DND-41 (cell line): Measurements from ENCODE around the gene TMEM182.
A peak's percentile ranks its signal among the peaks of the same experiment; 100 is the strongest.

Experiments
- ATAC-seq: fragments of 200-7000 bp; cut with Tn5 transposase; 3 replicates; pipeline ENCODE4 v1.9.1; 2021; ENCODE audit warnings: low read depth; ENCODE audit not compliant: insufficient read depth
- DNase-seq: peaks from one replicate; pipeline ENCODE4 v3.0.0-alpha.2; 2020
- H2AFZ ChIP-seq: 2 replicates; pipeline ENCODE4 v1.6.0; 2012; ENCODE audit warnings: low read depth, low read length
- H3K27ac ChIP-seq: 2 replicates; pipeline ENCODE4 v1.5.1; 2012; ENCODE audit warnings: low read length, inconsistent platforms
- H3K27me3 ChIP-seq: fragments of 200-600 bp; sonication (generic); 2 replicates; pipeline ENCODE4 v1.6.0; 2012; ENCODE audit warnings: low read length, mild to moderate bottlenecking, inconsistent platforms; ENCODE audit not compliant: insufficient read depth, poor library complexity
- H3K36me3 ChIP-seq: 2 replicates; pipeline ENCODE4 v1.5.1; 2012; ENCODE audit warnings: low read length, inconsistent platforms; ENCODE audit not compliant: insufficient read depth
- H3K4me1 ChIP-seq: 2 replicates; pipeline ENCODE4 v1.5.1; 2012; ENCODE audit warnings: mild to moderate bottlenecking, low read length; ENCODE audit not compliant: insufficient read depth
- H3K4me2 ChIP-seq: 2 replicates; pipeline ENCODE4 v1.6.0; 2012; ENCODE audit warnings: mild to moderate bottlenecking, moderate library complexity, low read length, inconsistent platforms; ENCODE audit not compliant: insufficient read depth
- H3K4me3 ChIP-seq, 2 experiments: fragments of 200-600 bp in 1 of 2; shearing (Covaris generic) in 1 of 2; 2 replicates each; pipeline ENCODE4 v1.5.1; 2012 to 2016; ENCODE audit warnings: inconsistent platforms in 2 of 2, low read length in 2 of 2, mild to moderate bottlenecking in 2 of 2, low read depth in 1 of 2, moderate library complexity in 1 of 2
- H3K79me2 ChIP-seq: 2 replicates; pipeline ENCODE4 v1.6.0; 2012; ENCODE audit warnings: low read length, inconsistent platforms; ENCODE audit not compliant: insufficient read depth
- H3K9ac ChIP-seq: 2 replicates; pipeline ENCODE4 v1.6.0; 2012; ENCODE audit warnings: low read depth, mild to moderate bottlenecking, inconsistent platforms, low read length, moderate library complexity
- H3K9me3 ChIP-seq: 2 replicates; pipeline ENCODE4 v1.5.1; 2012; ENCODE audit warnings: low read length, moderate library complexity, mild to moderate bottlenecking, inconsistent platforms; ENCODE audit not compliant: insufficient read depth, severe bottlenecking
- H4K20me1 ChIP-seq: 2 replicates; pipeline ENCODE4 v1.6.0; 2012; ENCODE audit warnings: low read length; ENCODE audit not compliant: insufficient read depth
- CTCF ChIP-seq: IDR thresholded peaks from 2 replicates; pipeline ENCODE4 v1.5.1; 2012; ENCODE audit warnings: borderline replicate concordance, low read length, moderate library complexity, mild to moderate bottlenecking; ENCODE audit not compliant: poor library complexity, severe bottlenecking; ENCODE audit errors: extremely low read depth
- EZH2 ChIP-seq: IDR thresholded peaks from 3 replicates; pipeline ENCODE4 v1.6.1; 2012; ENCODE audit warnings: borderline replicate concordance, low read depth, mild to moderate bottlenecking, moderate library complexity, low read length, inconsistent platforms; ENCODE audit not compliant: severe bottlenecking

The TMEM182 gene

GRCh38 chr2:102797486-102797885 is 35.7 kb downstream of the TMEM182 start:
- DNase-seq, result no peak
- no peak overlapping the region for H3K4me3 ChIP-seq
- H3K27me3 ChIP-seq, result no peaks in the 10 kb centered on the region
- H4K20me1 ChIP-seq, result no peaks in the 10 kb centered on the region
- H3K27ac ChIP-seq, result no peak overlapping the region
- H3K36me3 ChIP-seq, result peaks cover 22% of the 10 kb centered on the region; the same call in 1 of the 2 replicates
- H3K9ac ChIP-seq, result no peak overlapping the region
- peaks cover 29% of the 10 kb centered on the region for H3K9me3 ChIP-seq
- no peak for ATAC-seq
- H2AFZ ChIP-seq, result no peak overlapping the region
- H3K4me1 ChIP-seq, result peaks cover 2% of the 10 kb centered on the region; the same call in 1 of the 2 replicates
- TF ChIP-seq CTCF, result no peak
- no peak for TF ChIP-seq EZH2
- no peaks in the 10 kb centered on the region for H3K79me2 ChIP-seq
- H3K4me2 ChIP-seq, result no peak overlapping the region

- DNase-seq, result no peak
- Histone ChIP-seq H3K4me1 (peaks cover 9% of the 10 kb centered on the region), H4K20me1 (no peaks in the 10 kb centered on the region), H2AFZ (no peak overlapping the region), H3K27ac (no peak overlapping the region), H3K9ac (no peak overlapping the region), H3K9me3 (peaks cover 35% of the 10 kb centered on the region), H3K36me3 (peaks cover 22% of the 10 kb centered on the region; the same call in 1 of the 2 replicates), H3K4me3 (no peak overlapping the region), H3K27me3 (no peaks in the 10 kb centered on the region), H3K79me2 (no peaks in the 10 kb centered on the region), H3K4me2 (no peak overlapping the region)
- TF ChIP-seq CTCF, result no peak
- TF ChIP-seq EZH2, result no peak
- no peak for ATAC-seq
Observed at GRCh38 chr2:102798181-102798580, 36.4 kb downstream of the TMEM182 start.

GRCh38 chr2:102801098-102801718 is 39.4 kb downstream of the TMEM182 start:
- Histone ChIP-seq H3K4me1 (peaks cover 19% of the 10 kb centered on the region), H4K20me1 (peaks cover 6% of the 10 kb centered on the region; the same call in 1 of the 2 replicates), H2AFZ (no peak overlapping the region), H3K9me3 (peaks cover 35% of the 10 kb centered on the region), H3K27me3 (no peaks in the 10 kb centered on the region), H3K4me2 (no peak overlapping the region), H3K27ac (no peak overlapping the region), H3K36me3 (peaks cover 22% of the 10 kb centered on the region; the same call in 1 of the 2 replicates), H3K4me3 (no peak overlapping the region), H3K79me2 (no peaks in the 10 kb centered on the region), H3K9ac (no peak overlapping the region)
- TF ChIP-seq EZH2, result no peak
- no peak for TF ChIP-seq CTCF
- DNase-seq (peak; percentile 44), ATAC-seq (no peak)
